Eye (tissue), 1 donor: ENCODE data around the gene MAB21L4.
A peak's percentile ranks its signal among the peaks of the same experiment; 100 is the strongest.

ENCODE experiments used
- DNase-seq: peaks from one replicate; pipeline ENCODE4 v3.0.0-alpha.2; 2015

Gene MAB21L4

GRCh38 chr2:240922982-240923537 is 27.1 kb upstream of the MAB21L4 start:
- no peak for DNase-seq

GRCh38 chr2:240922245-240922981 is 26.5 kb upstream of the MAB21L4 start:
- no peak for DNase-seq

- DNase-seq = no peak
Measured at GRCh38 chr2:240921995-240922244, 26.0 kb upstream of the MAB21L4 start.

- DNase-seq = no peak
Measured at GRCh38 chr2:240921311-240921994, 25.5 kb upstream of the MAB21L4 start.

- DNase-seq = no peak
Measured at GRCh38 chr2:240920783-240921231, 24.9 kb upstream of the MAB21L4 start.

- no peak for DNase-seq
Measured at GRCh38 chr2:240919786-240920782, 24.1 kb upstream of the MAB21L4 start.

GRCh38 chr2:240919161-240919781 is 23.3 kb upstream of the MAB21L4 start:
- DNase-seq = no peak

- DNase-seq = no peak
Measured at GRCh38 chr2:240918258-240919091, 22.5 kb upstream of the MAB21L4 start.

- peak; percentile 39 for DNase-seq
Measured at GRCh38 chr2:240917684-240918257, 21.8 kb upstream of the MAB21L4 start.

- no peak for DNase-seq
Measured at GRCh38 chr2:240917009-240917683, 21.2 kb upstream of the MAB21L4 start.

GRCh38 chr2:240916571-240917008 is 20.6 kb upstream of the MAB21L4 start:
- peak; percentile 84 for DNase-seq

- peak; percentile 70 for DNase-seq
Measured at GRCh38 chr2:240915526-240916341, 19.8 kb upstream of the MAB21L4 start.

- DNase-seq = no peak
Measured at GRCh38 chr2:240914645-240915525, 18.9 kb upstream of the MAB21L4 start.

- peak; percentile 92 for DNase-seq
Measured at GRCh38 chr2:240913810-240914644, 18.1 kb upstream of the MAB21L4 start.

- no peak for DNase-seq
Measured at GRCh38 chr2:240912878-240913809, 17.2 kb upstream of the MAB21L4 start.

- DNase-seq = no peak
Measured at GRCh38 chr2:240911641-240912265, 15.8 kb upstream of the MAB21L4 start.
